Thyroid gland (tissue), 4 donors: Measurements from ENCODE around the gene TMA7. TPM values are rescaled to one million over a fixed set of nuclear protein-coding genes. Genes with fewer than 3 reads are reported as not detected.

ENCODE experiments used
- DNase-seq, 2 donors: peaks; one replicate each; pipeline ENCODE4 v3.0.0-alpha.2; 2019
- H3K27ac ChIP-seq, 3 donors: fragments of 200-600 bp; sonication (generic); 1 replicate in 2 of 3; 2 replicates in 1 of 3; pipeline ENCODE4 v1.5.1; 2016 to 2019; ENCODE audit warnings: mild to moderate bottlenecking in 1 of 3, moderate library complexity in 1 of 3
- H3K27me3 ChIP-seq: fragments of 200-600 bp; sonication (generic); one replicate; pipeline ENCODE4 v1.5.1; 2019
- H3K36me3 ChIP-seq, 2 donors: fragments of 200-600 bp; sonication (generic); one replicate each; pipeline ENCODE4 v1.5.1; 2016 to 2019
- H3K4me1 ChIP-seq, 2 donors: fragments of 200-600 bp; sonication (generic); one replicate each; pipeline ENCODE4 v1.5.1; 2017 to 2019
- H3K4me3 ChIP-seq, 3 donors: fragments of 200-600 bp; sonication (generic); replicated peaks in 1 of 3; 1 replicate in 2 of 3; 2 replicates in 1 of 3; pipeline ENCODE4 v1.5.1; 2016; ENCODE audit warnings: mild to moderate bottlenecking in 1 of 3
- H3K9me3 ChIP-seq: fragments of 200-600 bp; sonication (generic); one replicate; pipeline ENCODE4 v1.5.1; 2017
- CTCF ChIP-seq, 6 experiments: fragments of 200-600 bp in 3 of 6; fragments of 450-650 bp in 3 of 6; sonication (generic) in 3 of 6; IDR thresholded peaks; one replicate each; pipeline ENCODE4 v1.5.1; 2016 to 2019; ENCODE audit warnings: antibody characterized with exemption in 6 of 6, mild to moderate bottlenecking in 2 of 6, inconsistent platforms in 1 of 6, moderate library complexity in 1 of 6
- POLR2A ChIP-seq, 2 donors: fragments of 450-650 bp; IDR thresholded peaks; one replicate each; pipeline ENCODE4 v1.6.1; 2017; ENCODE audit warnings: antibody characterized with exemption in 2 of 2, mild to moderate bottlenecking in 2 of 2, moderate library complexity in 1 of 2
- WGBS, 2 donors: methylation state at CpG; one replicate each; pipeline ENCODE4 v1.1.5; 2017; 5-methylcytosine and 5-hydroxymethylcytosine counted together
- intact Hi-C: fragments of 100-400 bp; cut with DNase I; formaldehyde crosslinking; loops from one replicate; pipeline ENCODE4 v1.15.1; 2023
- total RNA-seq, 4 donors: library from RNA; depleted of rRNA; stranded (reverse); fragments of >200 nt; gene quantifications; one replicate each; pipeline ENCODE4 v1.2.3, GENCODE V29; 2016

TMA7 gene
- total RNA-seq, 4 donors from 2014 or later: 133 to 413 (median 301) TPM

GRCh38 chr3:48409291-48410201 is 30.5 kb upstream of the TMA7 start:
- DNase-seq: peak; percentile 0 to 1
- Histone ChIP-seq H3K9me3 (no peaks in the 10 kb centered on the region), H3K27ac (no peak overlapping the region), H3K27me3 (no peaks in the 10 kb centered on the region), H3K4me1 (no peaks in the 10 kb centered on the region), H3K4me3 (no peak overlapping the region), H3K36me3 (peaks cover 74 to 88% of the 10 kb centered on the region in 2 donors)
- intact Hi-C loops: no loop called here
- TF ChIP-seq POLR2A (IDR thresholded peaks at IDR 0.05): no peak
- no peak for TF ChIP-seq CTCF (IDR thresholded peaks at IDR 0.05)
- WGBS, 2 donors: 92 to 94% methylated on average over 18 to 27 of the region's 31 CpGs

GRCh38 chr3:48410205-48411040 is 29.6 kb upstream of the TMA7 start:
- WGBS, 2 donors: 96 to 97% methylated on average over 11 to 14 of the region's 16 CpGs
- Histone ChIP-seq H3K27me3 (no peaks in the 10 kb centered on the region), H3K36me3 (peaks cover 81 to 90% of the 10 kb centered on the region in 2 donors), H3K27ac (no peak overlapping the region), H3K4me1 (no peaks in the 10 kb centered on the region), H3K4me3 (no peak overlapping the region), H3K9me3 (no peaks in the 10 kb centered on the region)
- TF ChIP-seq CTCF (IDR thresholded peaks at IDR 0.05): no peak
- TF ChIP-seq POLR2A (IDR thresholded peaks at IDR 0.05): no peak
- intact Hi-C loops: no loop called here
- DNase-seq: peak in 1 of 2 donors; percentile 1

- Histone ChIP-seq H3K4me1 (no peaks in the 10 kb centered on the region), H3K4me3 (no peak overlapping the region), H3K27ac (no peak overlapping the region), H3K36me3 (peaks cover 85 to 89% of the 10 kb centered on the region in 2 donors), H3K27me3 (no peaks in the 10 kb centered on the region), H3K9me3 (no peaks in the 10 kb centered on the region)
- no peak for TF ChIP-seq POLR2A (IDR thresholded peaks at IDR 0.05)
- TF ChIP-seq CTCF (IDR thresholded peaks at IDR 0.05): no peak
- DNase-seq: no peak
- intact Hi-C loops: no loop called here
- 93 to 98% methylated on average over 9 of the region's 9 CpGs for WGBS, 2 donors
These were observed 28.9 kb upstream of the TMA7 start for GRCh38 chr3:48411041-48411588.

GRCh38 chr3:48411606-48412374 is 28.3 kb upstream of the TMA7 start:
- Histone ChIP-seq H3K9me3 (no peaks in the 10 kb centered on the region), H3K27ac (no peak overlapping the region), H3K4me1 (no peaks in the 10 kb centered on the region), H3K36me3 (peaks cover 85 to 92% of the 10 kb centered on the region in 2 donors), H3K27me3 (no peaks in the 10 kb centered on the region), H3K4me3 (no peak overlapping the region)
- no peak for TF ChIP-seq CTCF (IDR thresholded peaks at IDR 0.05)
- no peak for TF ChIP-seq POLR2A (IDR thresholded peaks at IDR 0.05)
- intact Hi-C loops: no loop called here
- WGBS, 2 donors: 93 to 94% methylated on average over 11 of the region's 11 CpGs
- DNase-seq: peak in 1 of 2 donors; percentile 0
